GM19099 (cell line): ENCODE data around the gene VWA5B1.

Experiments
- POLR2A ChIP-seq: IDR thresholded peaks from 3 replicates; pipeline ENCODE4 v1.6.1; 2011; ENCODE audit warnings: low read depth; ENCODE audit not compliant: insufficient read length; ENCODE audit errors: extremely low read depth

VWA5B1 gene

DNA sequence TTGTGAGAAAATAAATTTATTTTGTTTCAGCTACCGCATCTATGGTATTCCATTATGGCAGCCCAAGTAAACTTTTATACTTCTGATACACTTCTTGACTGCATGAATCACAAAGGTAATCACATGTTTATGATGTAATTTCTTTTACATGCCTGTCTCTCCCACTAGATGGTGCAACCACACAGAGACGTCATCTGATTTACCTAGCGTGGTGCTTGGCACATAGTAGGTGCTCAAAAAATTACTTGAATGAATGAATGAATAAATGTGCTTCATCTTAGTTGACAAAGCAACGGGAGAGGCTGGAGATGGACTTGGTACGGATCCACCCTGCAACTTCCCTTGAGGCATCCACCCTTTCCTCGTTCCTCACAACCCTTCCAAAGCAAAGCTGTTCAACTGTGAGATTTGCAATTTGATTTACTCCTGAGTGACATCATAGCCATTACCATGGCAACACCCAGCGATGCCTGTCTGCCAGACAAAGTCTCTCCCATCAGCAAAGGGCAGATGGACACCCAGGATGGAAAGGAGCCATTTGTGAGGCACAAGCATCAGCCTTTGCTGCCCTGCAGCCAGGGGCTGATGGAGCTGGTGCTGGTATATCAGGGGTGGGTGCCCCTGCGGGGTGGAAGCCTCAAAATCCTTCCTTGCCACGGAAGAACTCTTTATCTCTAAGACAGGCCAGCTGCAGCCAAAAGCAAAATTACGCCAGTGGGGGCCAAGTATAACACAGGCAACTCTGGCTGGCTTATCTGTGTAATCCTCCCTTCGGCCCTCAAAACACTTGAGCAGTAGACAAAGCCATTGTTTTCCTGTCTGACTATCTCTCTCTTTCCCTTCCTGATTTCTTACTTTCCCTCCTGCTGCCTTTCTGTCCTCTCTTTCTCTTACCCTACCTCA lies 18.9 kb upstream of the VWA5B1 start:
- no peak for TF ChIP-seq POLR2A

DNA sequence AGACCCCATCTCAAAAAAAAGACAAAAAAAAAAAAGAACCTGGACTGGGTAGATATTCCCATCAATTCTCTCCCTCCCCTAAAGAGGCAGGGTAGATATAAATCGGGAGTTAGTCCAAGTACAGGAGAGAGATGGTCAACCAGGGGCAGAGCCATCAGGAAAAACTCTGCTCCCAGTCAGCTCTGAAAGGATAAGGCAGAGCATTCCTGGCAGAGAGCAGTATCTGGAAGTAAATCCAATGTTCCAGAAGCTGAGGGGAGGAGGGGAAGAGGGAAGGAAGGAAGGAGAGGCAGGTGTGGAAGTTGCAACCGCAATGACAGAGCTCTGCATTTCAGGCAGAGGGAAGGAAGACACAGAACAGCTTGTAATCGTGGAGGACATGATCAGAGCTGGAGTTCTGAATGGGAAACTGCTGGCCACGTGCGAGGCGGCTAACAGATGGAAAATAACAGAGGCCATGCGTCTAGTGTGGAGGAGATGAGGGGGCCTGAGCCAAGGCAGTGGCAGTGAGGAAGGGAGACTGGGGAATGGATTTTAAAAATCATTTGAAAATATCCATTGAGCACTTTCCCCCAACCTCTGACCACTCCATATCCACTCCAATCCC lies 15.3 kb upstream of the VWA5B1 start:
- TF ChIP-seq POLR2A, result no peak

DNA sequence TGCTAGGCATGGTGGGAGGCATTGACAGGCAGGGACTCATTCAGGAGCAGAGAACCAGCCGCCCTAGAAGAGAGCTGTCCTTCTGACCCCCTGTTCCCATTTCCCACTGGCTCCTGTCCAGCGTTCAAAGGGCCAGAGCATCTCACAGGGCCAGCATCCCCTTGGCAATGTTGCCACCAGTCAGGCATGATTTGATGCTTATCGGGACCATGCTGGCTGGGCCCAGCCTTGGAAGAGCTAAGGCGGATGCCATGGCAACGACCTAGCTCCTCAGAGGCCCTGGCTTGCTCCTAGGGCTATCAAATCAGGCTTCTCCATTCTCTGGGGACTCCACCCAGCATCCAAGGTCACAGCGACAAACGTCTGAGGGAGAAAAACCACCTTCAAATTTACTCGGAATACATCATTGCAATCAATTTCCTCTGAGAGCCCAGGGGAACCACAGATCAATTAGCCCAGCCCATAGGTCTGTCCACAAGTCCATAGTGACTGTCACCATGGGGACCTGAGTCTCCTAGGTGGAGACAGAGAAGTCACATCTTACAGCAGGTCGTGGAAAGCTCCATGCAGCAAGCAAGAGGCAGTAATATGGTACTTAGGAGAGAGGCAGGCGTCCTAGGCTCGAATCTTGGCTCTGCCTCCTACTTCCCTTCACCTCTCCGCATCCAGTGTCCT lies 14.1 kb upstream of the VWA5B1 start:
- TF ChIP-seq POLR2A, result no peak

DNA sequence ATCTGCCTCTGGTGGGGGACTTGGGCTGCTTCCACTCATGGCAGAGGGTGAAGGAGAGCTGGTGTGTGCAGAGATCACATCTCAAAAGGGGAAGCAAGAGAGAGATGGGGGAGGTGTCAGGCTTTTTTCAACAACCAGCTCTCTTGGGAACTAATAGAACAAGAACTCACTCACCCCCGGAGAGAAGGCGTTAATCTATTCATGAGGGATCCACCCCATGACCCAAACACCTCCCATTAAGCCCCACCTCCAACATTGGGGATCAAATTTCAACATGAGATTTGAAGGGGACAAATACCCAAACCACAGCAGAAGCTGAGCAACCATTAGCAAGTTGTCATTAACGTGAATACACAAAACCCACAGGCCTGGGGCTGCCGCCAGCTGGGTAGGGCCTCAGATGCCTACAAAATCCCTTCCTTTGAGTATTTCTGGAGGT lies 12.0 kb upstream of the VWA5B1 start:
- no peak for TF ChIP-seq POLR2A

DNA sequence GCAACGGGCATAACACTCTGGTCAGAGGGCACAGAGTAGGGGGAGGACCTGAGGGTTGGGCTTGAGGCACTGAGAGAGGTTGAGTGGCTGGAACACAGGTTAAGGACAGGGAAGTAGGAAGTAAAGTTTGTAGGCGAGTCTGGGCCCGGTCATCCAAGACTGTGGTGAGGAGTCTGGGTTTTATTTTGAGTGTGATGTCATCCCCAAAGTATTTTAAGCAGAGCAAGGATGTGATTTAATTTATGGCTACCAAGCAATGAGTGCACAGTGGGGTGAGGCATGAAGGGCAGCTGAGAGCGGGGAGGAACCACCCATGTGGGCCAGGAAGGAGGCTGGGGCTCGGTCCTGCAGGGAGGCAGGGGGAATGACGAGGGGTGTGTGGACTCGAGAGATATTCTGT lies 11.2 kb upstream of the VWA5B1 start:
- TF ChIP-seq POLR2A, result no peak

DNA sequence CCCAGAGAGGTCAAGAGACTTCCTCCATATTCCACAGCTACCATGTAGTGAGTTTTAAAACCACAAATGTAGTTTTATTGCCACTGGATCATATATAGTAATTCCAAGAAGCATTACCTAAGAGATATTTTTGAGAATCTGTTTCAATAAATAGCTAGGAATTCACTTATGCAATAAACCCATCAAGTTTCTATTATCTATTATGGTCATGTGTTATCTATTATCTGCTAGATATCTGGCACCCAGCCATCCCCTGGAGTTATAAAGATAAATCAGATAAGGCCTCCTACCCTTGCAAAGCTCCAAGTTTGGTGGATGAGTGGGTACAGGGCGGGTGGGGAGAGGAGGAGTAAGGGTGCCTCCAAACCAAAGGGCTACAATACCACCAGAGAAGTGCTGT lies 10.3 kb upstream of the VWA5B1 start:
- TF ChIP-seq POLR2A, result no peak

DNA sequence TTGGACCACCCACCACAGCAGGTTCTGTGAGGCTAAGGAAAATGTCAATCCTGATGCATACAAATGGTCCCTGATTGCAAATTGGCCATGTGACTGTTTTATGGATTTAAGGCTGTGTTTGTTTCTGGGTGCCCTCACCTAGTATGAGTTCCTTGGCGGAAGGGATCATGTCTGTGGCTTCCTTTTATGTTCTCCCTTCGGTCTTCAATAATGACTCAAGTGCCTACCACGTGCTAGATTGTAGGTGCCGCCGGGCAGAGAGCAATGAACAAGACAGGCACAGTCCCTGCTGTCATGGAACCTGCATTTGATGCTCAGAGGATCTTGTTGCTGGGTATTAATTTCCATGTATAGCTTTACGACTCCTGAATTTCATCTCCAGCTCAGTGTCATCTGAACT lies 9.8 kb upstream of the VWA5B1 start:
- no peak for TF ChIP-seq POLR2A

DNA sequence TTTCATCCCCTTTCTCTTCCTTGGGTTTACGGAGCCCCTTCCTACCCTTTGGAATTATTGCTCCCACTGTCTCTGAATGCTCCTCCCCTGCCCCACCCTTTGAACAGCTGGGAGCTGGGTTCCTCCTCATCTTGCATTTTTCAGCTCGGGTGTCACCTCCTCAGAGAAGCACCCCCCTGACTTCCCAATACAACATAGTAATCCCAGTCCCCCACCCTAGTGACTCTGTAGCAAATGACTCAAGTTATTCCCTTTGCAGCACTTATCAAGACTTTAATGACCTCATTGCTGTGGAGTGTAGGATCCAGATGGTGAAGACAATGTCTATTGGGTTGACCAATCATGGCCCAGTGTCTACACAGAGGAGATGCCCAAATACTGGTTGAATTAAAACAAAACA lies 8.9 kb upstream of the VWA5B1 start:
- no peak for TF ChIP-seq POLR2A

DNA sequence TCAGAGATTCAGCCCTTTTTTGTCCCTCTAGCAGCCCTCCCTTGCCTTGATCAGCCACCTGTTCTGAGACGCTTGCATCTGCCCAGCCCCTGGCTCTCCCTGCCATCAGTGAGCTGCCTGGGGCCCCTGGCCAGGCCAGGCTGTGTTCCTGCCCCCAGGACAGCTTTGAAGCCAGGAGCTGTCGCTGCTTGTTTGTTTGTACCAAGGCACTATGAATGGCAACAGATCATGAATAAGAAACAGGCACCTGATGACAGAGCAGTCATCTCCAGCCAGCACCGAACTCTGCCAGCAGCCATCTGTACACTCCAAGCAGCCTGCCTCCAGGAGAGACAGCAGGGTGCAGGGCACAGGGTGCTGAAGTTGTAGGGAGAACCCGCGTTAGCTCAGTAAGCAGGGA lies 8.1 kb upstream of the VWA5B1 start:
- no peak for TF ChIP-seq POLR2A

DNA sequence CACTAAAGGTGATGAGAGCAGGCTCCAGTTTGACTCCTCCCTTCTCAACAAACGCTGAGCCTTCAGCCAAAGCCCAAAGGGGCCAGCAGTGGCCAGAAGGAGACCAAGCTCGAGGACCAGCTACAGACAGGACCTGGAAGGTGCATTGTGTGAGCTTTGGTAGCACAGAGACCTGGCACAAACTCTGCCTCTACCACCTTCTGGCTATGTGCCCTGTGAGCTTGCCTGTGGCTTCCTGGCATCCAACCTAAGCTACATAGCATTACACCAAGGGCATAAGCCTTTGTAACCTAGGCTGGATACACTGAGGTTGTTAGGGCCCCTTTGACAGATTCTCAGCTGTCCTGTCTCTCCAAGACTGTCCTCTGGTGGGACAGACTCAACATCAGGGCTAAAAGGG lies 6.6 kb upstream of the VWA5B1 start:
- no peak for TF ChIP-seq POLR2A

DNA sequence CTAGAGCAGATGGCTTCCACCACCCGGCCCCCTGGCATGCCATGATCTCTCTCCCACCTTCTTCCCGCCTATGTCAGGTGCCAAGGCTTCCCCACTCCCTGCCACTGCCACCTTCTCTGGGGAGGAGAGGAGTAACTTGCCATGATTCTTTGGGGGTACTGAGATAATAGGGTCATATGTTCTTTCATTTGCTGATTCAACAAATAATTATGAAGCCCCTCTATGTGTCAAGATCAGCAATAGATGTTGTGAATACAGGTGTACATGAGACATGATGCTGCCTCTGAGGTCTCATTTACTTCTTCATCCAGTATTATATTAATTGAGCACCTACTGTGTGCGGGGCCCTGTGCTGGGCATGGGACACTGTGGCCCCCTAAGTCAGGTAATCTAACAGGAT lies 6.0 kb upstream of the VWA5B1 start:
- TF ChIP-seq POLR2A, result no peak

DNA sequence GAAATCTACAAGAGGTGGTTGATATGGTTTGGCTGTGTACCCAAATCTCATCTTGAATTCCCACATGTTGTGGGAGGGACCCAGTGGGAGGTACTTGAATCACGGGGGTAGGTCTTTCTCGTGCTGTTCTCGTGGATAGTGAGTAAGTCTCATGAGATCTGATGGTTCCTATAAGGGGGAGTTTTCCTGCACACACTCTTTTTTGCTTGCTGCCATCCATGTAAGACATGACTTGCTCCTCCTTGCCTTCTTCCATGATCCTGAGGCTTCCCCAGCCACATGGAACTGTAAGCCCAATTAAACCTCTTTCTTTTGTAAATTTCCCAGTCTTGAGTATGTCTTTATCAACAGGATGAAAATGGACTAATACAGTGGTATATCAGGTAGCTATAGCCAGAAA lies 5.2 kb upstream of the VWA5B1 start:
- TF ChIP-seq POLR2A, result no peak

DNA sequence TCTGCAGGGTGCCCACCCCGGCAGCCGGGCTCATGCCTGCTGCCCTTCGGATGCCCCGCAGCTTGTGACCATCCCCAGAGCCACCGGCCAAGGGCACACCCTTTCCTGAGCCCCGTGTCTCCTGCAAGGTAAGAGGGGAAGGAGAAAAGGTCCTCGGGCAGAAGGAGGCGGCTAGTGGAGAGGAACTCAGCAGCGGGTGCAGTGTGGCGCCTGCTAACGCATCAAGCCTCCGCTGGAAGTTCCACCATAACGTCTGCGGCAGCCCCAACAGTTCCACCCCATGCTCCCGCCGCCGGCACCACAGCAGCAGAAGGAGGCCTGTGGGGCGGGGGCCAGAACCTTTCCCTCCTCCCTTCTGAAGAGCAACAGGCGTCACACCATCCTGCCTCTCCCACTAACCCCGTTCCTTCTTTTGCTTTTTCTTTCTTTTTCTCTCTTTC lies 990 bp downstream of the VWA5B1 start:
- no peak for TF ChIP-seq POLR2A

DNA sequence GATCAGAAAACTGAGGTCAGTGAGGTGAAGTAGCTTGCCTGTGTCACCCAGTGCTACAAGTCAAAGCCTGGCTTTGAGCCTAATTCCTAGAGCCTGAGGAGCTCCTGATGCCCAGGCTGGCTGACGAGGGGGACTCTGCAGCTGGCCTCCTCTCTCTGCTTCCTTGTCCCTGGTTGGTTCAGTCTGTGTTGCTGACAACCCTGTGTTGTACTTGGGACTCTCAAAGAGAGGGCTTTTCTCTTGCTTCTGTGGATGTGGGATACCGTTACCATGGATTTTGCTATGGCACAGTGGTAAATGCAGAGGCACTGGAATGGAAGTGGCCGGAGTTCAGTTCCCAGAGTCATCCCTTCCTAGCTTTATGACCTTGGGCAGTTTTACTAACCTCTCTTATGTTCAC lies 8.0 kb downstream of the VWA5B1 start:
- no peak for TF ChIP-seq POLR2A

DNA sequence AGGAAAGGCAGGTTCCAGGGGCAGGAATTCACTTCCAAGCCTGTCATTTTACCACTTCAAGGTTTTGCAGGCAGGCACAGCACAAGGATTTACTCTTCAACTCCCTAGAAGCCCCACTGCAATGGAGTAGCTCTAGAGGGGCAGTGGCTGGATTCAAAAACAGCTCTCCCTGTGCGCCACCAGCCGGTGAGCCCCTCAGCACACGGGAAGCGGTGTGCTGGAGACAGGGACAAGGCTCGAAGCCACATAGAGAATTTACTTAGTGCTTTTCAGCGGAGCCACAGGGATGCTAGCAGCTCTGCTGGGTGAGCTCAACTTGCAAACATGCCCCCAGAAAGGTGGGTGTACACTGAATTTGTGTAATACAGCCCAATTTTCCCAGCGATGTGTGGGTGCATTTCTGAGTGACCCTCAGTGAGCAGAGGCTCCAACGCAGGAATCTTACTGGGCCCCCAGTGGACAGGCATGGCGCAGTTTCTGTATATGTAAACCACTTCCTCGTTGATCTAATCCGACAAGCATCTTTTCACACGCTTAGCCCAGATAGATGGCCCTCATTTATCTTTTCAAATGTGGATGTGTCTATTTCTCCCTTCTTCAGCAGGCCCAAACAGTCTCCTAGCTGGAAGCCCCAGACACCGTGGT lies 10.9 kb downstream of the VWA5B1 start:
- TF ChIP-seq POLR2A, result no peak
